Neural crest cell (in vitro differentiated cells): ENCODE measurements around the gene ZNF10. TPM values are rescaled to one million over a fixed set of nuclear protein-coding genes. Genes with fewer than 3 reads are reported as not detected.

Experiments used
- DNase-seq: peaks from one replicate; pipeline ENCODE4 v3.0.0; 2021; ENCODE audit warnings: low read depth, mixed read lengths, low spot score
- H3K27ac Mint-ChIP-seq: one replicate; pipeline ENCODE4 v1.8.0; 2021; ENCODE audit warnings: mild to moderate bottlenecking, mixed read lengths; ENCODE audit not compliant: unreplicated experiment
- H3K27me3 Mint-ChIP-seq: 2 replicates; pipeline ENCODE4 v1.8.0; 2021; ENCODE audit warnings: low read depth, mild to moderate bottlenecking, mixed read lengths
- H3K36me3 Mint-ChIP-seq: 2 replicates; pipeline ENCODE4 v1.8.0; 2021; ENCODE audit warnings: low read depth, mild to moderate bottlenecking, mixed read lengths
- H3K4me1 Mint-ChIP-seq: 2 replicates; pipeline ENCODE4 v1.8.0; 2021; ENCODE audit warnings: mixed read lengths
- H3K4me3 Mint-ChIP-seq: one replicate; pipeline ENCODE4 v1.8.0; 2021; ENCODE audit warnings: mild to moderate bottlenecking, mixed read lengths
- H3K9me3 Mint-ChIP-seq: 2 replicates; pipeline ENCODE4 v1.8.0; 2021; ENCODE audit warnings: mixed read lengths
- CTCF ChIP-seq: fragments of 200-600 bp; sonication (generic); conservative IDR thresholded peaks from 2 replicates; pipeline ENCODE4 v1.5.0; 2021; ENCODE audit warnings: antibody characterized with exemption, mild to moderate bottlenecking
- total RNA-seq: library from RNA; stranded (reverse); gene quantifications from 2 replicates; pipeline ENCODE4 v1.2.1, GENCODE V29; 2021

ZNF10 gene
- total RNA-seq, 1 donor from 2014 or later = 14.7 TPM

GRCh38 chr12:133192847-133193246 lies 62.4 kb downstream of the ZNF10 start:
- no peaks in the 10 kb centered on the region for H3K4me1 Mint-ChIP-seq
- peaks cover 87% of the 10 kb centered on the region for H3K36me3 Mint-ChIP-seq
- H3K27ac Mint-ChIP-seq = no peak overlapping the region
- H3K27me3 Mint-ChIP-seq = no peaks in the 10 kb centered on the region
- TF ChIP-seq CTCF = no peak
- H3K9me3 Mint-ChIP-seq = peaks cover 38% of the 10 kb centered on the region
- no peak for DNase-seq
- peak overlapping the region; percentile 41 for H3K4me3 Mint-ChIP-seq

GRCh38 chr12:133201888-133202287 lies 71.5 kb downstream of the ZNF10 start:
- Mint-ChIP-seq H3K27me3 (peaks cover 15% of the 10 kb centered on the region), H3K27ac (no peak overlapping the region), H3K4me3 (no peak overlapping the region), H3K9me3 (peaks cover 43% of the 10 kb centered on the region), H3K4me1 (no peaks in the 10 kb centered on the region), H3K36me3 (peaks cover 72% of the 10 kb centered on the region)
- no peak for DNase-seq
- TF ChIP-seq CTCF = no peak

DNA sequence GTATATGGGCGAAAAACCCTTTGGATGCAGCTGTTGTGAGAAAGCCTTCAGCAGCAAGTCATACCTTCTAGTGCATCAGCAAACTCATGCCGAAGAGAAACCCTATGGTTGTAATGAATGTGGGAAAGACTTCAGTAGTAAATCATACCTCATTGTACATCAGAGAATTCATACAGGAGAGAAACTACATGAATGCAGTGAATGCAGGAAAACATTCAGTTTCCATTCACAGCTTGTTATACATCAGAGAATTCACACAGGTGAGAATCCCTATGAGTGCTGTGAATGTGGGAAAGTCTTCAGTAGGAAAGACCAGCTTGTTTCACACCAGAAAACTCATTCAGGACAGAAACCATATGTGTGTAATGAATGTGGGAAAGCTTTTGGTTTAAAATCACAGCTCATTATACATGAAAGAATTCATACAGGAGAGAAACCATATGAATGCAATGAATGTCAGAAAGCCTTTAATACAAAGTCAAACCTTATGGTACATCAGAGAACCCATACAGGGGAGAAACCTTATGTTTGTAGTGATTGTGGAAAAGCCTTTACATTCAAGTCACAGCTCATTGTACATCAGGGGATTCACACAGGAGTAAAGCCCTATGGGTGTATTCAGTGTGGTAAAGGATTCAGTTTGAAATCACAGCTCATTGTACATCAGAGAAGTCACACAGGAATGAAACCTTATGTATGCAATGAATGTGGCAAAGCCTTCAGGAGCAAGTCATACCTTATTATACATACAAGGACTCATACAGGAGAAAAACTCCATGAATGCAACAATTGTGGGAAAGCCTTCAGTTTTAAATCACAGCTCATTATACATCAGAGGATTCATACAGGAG lies 72.3 kb downstream of the ZNF10 start:
- no peak for TF ChIP-seq CTCF
- Mint-ChIP-seq H3K27ac (no peak overlapping the region), H3K36me3 (peaks cover 70% of the 10 kb centered on the region), H3K9me3 (peaks cover 43% of the 10 kb centered on the region), H3K4me3 (peak overlapping the region; percentile 20), H3K27me3 (peaks cover 15% of the 10 kb centered on the region), H3K4me1 (no peaks in the 10 kb centered on the region)
- no peak for DNase-seq

DNA sequence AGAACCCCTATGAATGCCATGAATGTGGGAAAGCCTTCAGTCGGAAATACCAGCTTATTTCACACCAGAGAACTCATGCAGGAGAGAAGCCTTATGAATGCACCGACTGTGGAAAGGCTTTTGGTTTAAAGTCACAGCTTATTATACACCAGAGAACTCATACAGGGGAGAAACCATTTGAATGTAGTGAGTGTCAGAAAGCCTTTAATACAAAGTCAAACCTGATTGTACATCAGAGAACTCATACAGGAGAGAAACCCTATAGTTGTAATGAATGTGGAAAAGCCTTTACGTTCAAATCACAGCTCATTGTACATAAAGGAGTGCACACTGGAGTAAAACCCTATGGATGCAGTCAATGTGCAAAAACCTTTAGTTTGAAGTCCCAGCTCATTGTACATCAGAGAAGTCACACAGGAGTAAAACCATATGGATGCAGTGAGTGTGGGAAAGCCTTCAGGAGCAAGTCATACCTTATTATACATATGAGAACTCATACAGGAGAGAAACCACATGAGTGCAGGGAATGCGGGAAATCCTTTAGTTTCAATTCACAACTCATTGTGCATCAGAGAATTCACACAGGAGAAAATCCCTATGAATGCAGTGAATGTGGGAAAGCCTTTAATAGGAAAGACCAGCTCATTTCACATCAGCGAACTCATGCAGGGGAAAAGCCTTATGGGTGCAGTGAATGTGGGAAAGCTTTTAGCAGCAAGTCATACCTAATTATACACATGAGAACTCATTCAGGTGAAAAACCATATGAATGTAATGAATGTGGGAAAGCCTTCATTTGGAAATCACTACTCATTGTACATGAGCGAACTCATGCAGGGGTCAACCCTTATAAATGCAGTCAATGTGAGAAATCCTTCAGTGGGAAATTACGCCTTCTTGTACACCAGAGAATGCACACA lies 73.2 kb downstream of the ZNF10 start:
- Mint-ChIP-seq H3K9me3 (peaks cover 45% of the 10 kb centered on the region), H3K27ac (no peak overlapping the region), H3K4me1 (no peaks in the 10 kb centered on the region), H3K27me3 (peaks cover 15% of the 10 kb centered on the region), H3K36me3 (peaks cover 73% of the 10 kb centered on the region), H3K4me3 (peak overlapping the region; percentile 54)
- no peak for TF ChIP-seq CTCF
- DNase-seq = no peak

DNA sequence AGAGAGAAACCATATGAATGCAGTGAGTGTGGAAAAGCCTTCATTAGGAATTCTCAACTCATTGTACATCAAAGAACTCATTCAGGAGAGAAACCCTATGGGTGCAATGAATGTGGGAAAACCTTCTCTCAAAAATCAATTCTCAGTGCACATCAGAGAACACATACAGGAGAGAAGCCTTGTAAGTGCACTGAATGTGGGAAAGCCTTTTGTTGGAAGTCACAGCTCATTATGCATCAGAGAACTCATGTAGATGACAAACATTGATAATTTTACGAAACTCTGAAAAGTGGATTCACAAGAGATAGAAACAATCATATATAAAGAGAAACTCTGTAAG lies 73.8 kb downstream of the ZNF10 start:
- Mint-ChIP-seq H3K36me3 (peaks cover 71% of the 10 kb centered on the region), H3K27ac (no peak overlapping the region), H3K9me3 (peaks cover 46% of the 10 kb centered on the region), H3K4me3 (peak overlapping the region; percentile 54), H3K4me1 (no peaks in the 10 kb centered on the region), H3K27me3 (peaks cover 15% of the 10 kb centered on the region)
- TF ChIP-seq CTCF = no peak
- DNase-seq = no peak
